Fibroblast of lung (primary cell): ENCODE data around the gene NDUFAF8. TPM values are rescaled to one million over a fixed set of nuclear protein-coding genes. Genes with fewer than 3 reads are reported as not detected.

Experiments used
- DNase-seq, 2 donors: peaks; one replicate each; pipeline versions ENCODE4 v3.0.0 to v3.0.0-alpha.2; 2010; ENCODE audit warnings: low read depth in 2 of 2
- H2AFZ ChIP-seq: 2 replicates; pipeline ENCODE4 v1.5.1; 2012; ENCODE audit warnings: low read length, control low read depth, inconsistent platforms
- H3K27ac ChIP-seq: 2 replicates; pipeline ENCODE4 v1.5.1; 2011; ENCODE audit warnings: low read length, control low read depth; ENCODE audit not compliant: insufficient read depth
- H3K27me3 ChIP-seq: 2 replicates; pipeline ENCODE4 v1.5.1; 2011; ENCODE audit warnings: mild to moderate bottlenecking, low read length; ENCODE audit not compliant: control insufficient read depth, insufficient read depth
- H3K36me3 ChIP-seq: 2 replicates; pipeline ENCODE4 v1.5.1; 2011; ENCODE audit warnings: low read length; ENCODE audit not compliant: control insufficient read depth, insufficient read depth
- H3K4me1 ChIP-seq: 2 replicates; pipeline ENCODE4 v1.5.1; 2011; ENCODE audit warnings: low read length; ENCODE audit not compliant: control insufficient read depth, insufficient read depth; ENCODE audit errors: extremely low read depth
- H3K4me2 ChIP-seq: 2 replicates; pipeline ENCODE4 v1.5.1; 2011; ENCODE audit warnings: low read length, control low read depth; ENCODE audit not compliant: insufficient read depth; ENCODE audit errors: extremely low read depth
- H3K4me3 ChIP-seq, 4 experiments: fragments of 200-600 bp in 1 of 4; sonication (generic) in 1 of 4; replicated peaks in 1 of 4; 2 replicates each; pipeline ENCODE4 v1.5.1; 2011 to 2016; ENCODE audit warnings: low read length in 4 of 4, low read depth in 3 of 4, mild to moderate bottlenecking in 3 of 4, control low read depth in 2 of 4, inconsistent platforms in 1 of 4, mixed read lengths in 1 of 4; ENCODE audit not compliant: insufficient read depth in 1 of 4; ENCODE audit errors: control extremely low read depth in 1 of 4
- H3K79me2 ChIP-seq: 2 replicates; pipeline ENCODE4 v1.5.1; 2012; ENCODE audit warnings: mild to moderate bottlenecking, low read length, inconsistent platforms; ENCODE audit not compliant: control insufficient read depth, insufficient read depth
- H3K9ac ChIP-seq: 2 replicates; pipeline ENCODE4 v1.5.1; 2011; ENCODE audit warnings: mild to moderate bottlenecking, low read length, control low read depth; ENCODE audit not compliant: insufficient read depth
- H3K9me3 ChIP-seq: 2 replicates; pipeline ENCODE4 v1.5.1; 2012; ENCODE audit warnings: low read depth, low read length; ENCODE audit not compliant: control insufficient read depth, insufficient read depth
- H4K20me1 ChIP-seq: 2 replicates; pipeline ENCODE4 v1.5.1; 2011; ENCODE audit warnings: low read length; ENCODE audit not compliant: control insufficient read depth, insufficient read depth; ENCODE audit errors: extremely low read depth
- CTCF ChIP-seq, 2 donors: IDR thresholded peaks in 1 of 2; conservative IDR thresholded peaks in 1 of 2; 1 replicate in 1 of 2; 2 replicates in 1 of 2; pipeline ENCODE4 v1.5.1; 2011 to 2012; ENCODE audit warnings: low read length in 2 of 2, control low read depth in 1 of 2, inconsistent platforms in 1 of 2, low read depth in 1 of 2, mild to moderate bottlenecking in 1 of 2
- EZH2 ChIP-seq: IDR thresholded peaks from 2 replicates; pipeline ENCODE4 v1.5.1; 2012; ENCODE audit warnings: low read length, control low read depth, mild to moderate bottlenecking; ENCODE audit errors: missing control alignments
- polyA plus RNA-seq, 2 donors: library from polyadenylated mRNA; depleted of rRNA in 1 of 2; stranded (reverse) in 1 of 2; unstranded in 1 of 2; fragments of >200 nt; gene quantifications; 2 replicates each; pipeline ENCODE4 v1.2.1, GENCODE V29; 2011 to 2012; ENCODE audit warnings: missing spikeins in 1 of 2
- total RNA-seq: library from RNA; depleted of rRNA; stranded (reverse); fragments of >200 nt; gene quantifications from 2 replicates; pipeline ENCODE4 v1.2.1, GENCODE V29; 2014

The NDUFAF8 gene
- total and polyA plus RNA-seq, 2 donors (not counting 1 experiment from before 2014, with no cell fraction given), result 41.9 to 102 TPM

GRCh38 chr17:81204578-81204977 lies 34.5 kb upstream of the NDUFAF8 start:
- Histone ChIP-seq H4K20me1 (no peaks in the 10 kb centered on the region), H3K9me3 (no peaks in the 10 kb centered on the region), H3K4me3 (no peak overlapping the region), H3K36me3 (peaks cover 3% of the 10 kb centered on the region), H3K27ac (no peak overlapping the region), H3K4me1 (no peaks in the 10 kb centered on the region), H3K9ac (no peak overlapping the region), H3K79me2 (no peaks in the 10 kb centered on the region), H3K4me2 (no peak overlapping the region), H3K27me3 (no peaks in the 10 kb centered on the region), H2AFZ (no peak overlapping the region)
- DNase-seq, result no peak
- TF ChIP-seq EZH2 (no peak), CTCF (conservative IDR thresholded peaks at IDR 0.05 in 1 of 2, IDR thresholded peaks at IDR 0.05 in 1 of 2; ENCODE audit: low read depth in 1 of 2, low read length in 2 of 2) (no peak)

DNA sequence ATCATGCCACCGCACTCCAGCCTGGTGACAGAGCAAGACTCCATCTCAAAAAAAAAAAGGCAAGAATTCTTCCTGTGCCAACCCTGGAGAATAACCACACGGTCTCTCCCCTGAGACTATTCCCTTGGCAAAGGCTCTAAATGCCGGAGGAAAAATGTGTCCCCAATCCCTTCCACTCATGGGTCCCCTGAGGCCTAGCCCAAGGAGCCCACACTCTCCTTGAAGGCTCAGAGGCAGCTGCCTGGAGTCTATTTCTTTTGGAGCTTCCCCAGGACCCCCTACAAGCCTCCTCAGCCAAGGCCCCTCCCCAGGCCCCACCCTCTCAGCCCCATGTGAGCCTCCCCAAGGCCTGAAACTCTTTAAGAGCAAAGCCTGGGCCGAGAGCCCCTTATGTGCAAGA lies 33.0 kb upstream of the NDUFAF8 start:
- no peak for DNase-seq
- Histone ChIP-seq H3K9ac (no peak overlapping the region), H3K79me2 (no peaks in the 10 kb centered on the region), H3K27me3 (no peaks in the 10 kb centered on the region), H3K4me1 (no peaks in the 10 kb centered on the region), H3K4me2 (no peak overlapping the region), H2AFZ (no peak overlapping the region), H3K27ac (no peak overlapping the region), H3K36me3 (peaks cover 3% of the 10 kb centered on the region), H3K4me3 (no peak overlapping the region), H3K9me3 (no peaks in the 10 kb centered on the region), H4K20me1 (no peaks in the 10 kb centered on the region)
- no peak for TF ChIP-seq CTCF (conservative IDR thresholded peaks at IDR 0.05 in 1 of 2, IDR thresholded peaks at IDR 0.05 in 1 of 2; ENCODE audit: low read depth in 1 of 2, low read length in 2 of 2)
- no peak for TF ChIP-seq EZH2

GRCh38 chr17:81206657-81207056 lies 32.5 kb upstream of the NDUFAF8 start:
- H2AFZ ChIP-seq, result no peak overlapping the region
- no peaks in the 10 kb centered on the region for H4K20me1 ChIP-seq
- H3K36me3 ChIP-seq, result peaks cover 3% of the 10 kb centered on the region
- H3K4me2 ChIP-seq, result no peak overlapping the region
- H3K79me2 ChIP-seq, result no peaks in the 10 kb centered on the region
- H3K27ac ChIP-seq, result no peak overlapping the region
- TF ChIP-seq EZH2, result no peak
- no peak for TF ChIP-seq CTCF (conservative IDR thresholded peaks at IDR 0.05 in 1 of 2, IDR thresholded peaks at IDR 0.05 in 1 of 2; ENCODE audit: low read depth in 1 of 2, low read length in 2 of 2)
- DNase-seq, result no peak
- no peak overlapping the region for H3K9ac ChIP-seq
- no peak overlapping the region for H3K4me3 ChIP-seq
- no peaks in the 10 kb centered on the region for H3K27me3 ChIP-seq
- H3K4me1 ChIP-seq, result no peaks in the 10 kb centered on the region
- no peaks in the 10 kb centered on the region for H3K9me3 ChIP-seq
